Muscle of arm (tissue), 12 donors: ENCODE measurements around the gene MPDU1. TPM values are rescaled to one million over a fixed set of nuclear protein-coding genes. Genes with fewer than 3 reads are reported as not detected.

Experiments used
- DNase-seq: peaks from one replicate; pipeline ENCODE4 v3.0.0-alpha.2; 2013
- polyA plus RNA-seq, 12 donors: library from polyadenylated mRNA; unstranded; fragments of 120-200 nt; gene quantifications; one replicate each; pipeline ENCODE4 v1.2.1, GENCODE V29; 2013; ENCODE audit not compliant: insufficient read length in 12 of 12

Gene MPDU1
- polyA plus RNA-seq, 12 donors = 26.7 to 60.9 (median 46.7) TPM; not detected in 1

GRCh38 chr17:7558544-7559319 lies 24.9 kb upstream of the MPDU1 start, which contains the start of gene TNFSF13:
Gene TNFSF13 (plus strand): TSS chr17:7558750. CDS start chr17:7559040, 290 bp downstream.
- DNase-seq = no peak

- DNase-seq = no peak
Observed at GRCh38 chr17:7559320-7560171, 24.1 kb upstream of the MPDU1 start.

- no peak for DNase-seq
Observed at GRCh38 chr17:7560172-7561027, 23.3 kb upstream of the MPDU1 start.

- DNase-seq = peak; percentile 91
Observed at GRCh38 chr17:7561028-7561575, 22.6 kb upstream of the MPDU1 start.

- DNase-seq = peak; percentile 92
Observed at GRCh38 chr17:7561589-7562207, 22.0 kb upstream of the MPDU1 start, which contains the start of gene SENP3. Gene SENP3 (plus strand): TSS chr17:7561919. CDS start chr17:7563077, 1,158 bp downstream.

- DNase-seq = no peak
Observed at GRCh38 chr17:7562208-7562605, 21.4 kb upstream of the MPDU1 start.

GRCh38 chr17:7563115-7563869 lies 20.4 kb upstream of the MPDU1 start:
- no peak for DNase-seq

- DNase-seq = no peak
Observed at GRCh38 chr17:7569571-7569970, 14.1 kb upstream of the MPDU1 start.

- no peak for DNase-seq
Observed at GRCh38 chr17:7570351-7570750, 13.3 kb upstream of the MPDU1 start.

GRCh38 chr17:7572338-7572587 lies 11.4 kb upstream of the MPDU1 start:
- peak; percentile 99 for DNase-seq

- no peak for DNase-seq
Observed at GRCh38 chr17:7572588-7573323, 10.9 kb upstream of the MPDU1 start.

- DNase-seq = peak; percentile 93
Observed at GRCh38 chr17:7573324-7574080, 10.2 kb upstream of the MPDU1 start.

- DNase-seq = no peak
Observed at GRCh38 chr17:7574176-7574953, 9.3 kb upstream of the MPDU1 start.

GRCh38 chr17:7575481-7575883 lies 8.2 kb upstream of the MPDU1 start:
- DNase-seq = no peak

GRCh38 chr17:7575959-7576358 lies 7.7 kb upstream of the MPDU1 start:
- no peak for DNase-seq

- no peak for DNase-seq
Observed at GRCh38 chr17:7576432-7576937, 7.2 kb upstream of the MPDU1 start.

GRCh38 chr17:7577327-7578199 lies 6.1 kb upstream of the MPDU1 start:
- DNase-seq = no peak
